Keratinocyte (primary cell): ENCODE measurements around the gene MPPED1. TPM values are rescaled to one million over a fixed set of nuclear protein-coding genes. Genes with fewer than 3 reads are reported as not detected.

ENCODE experiments used
- DNase-seq: peaks from one replicate; pipeline ENCODE4 v3.0.0-alpha.2; 2011; ENCODE audit warnings: low read depth, missing footprints, low spot score
- FAIRE-seq: peaks from 2 replicates; lab custom pipeline; 2011; peaks lifted over from hg19 to GRCh38; lab: Jason Lieb, UNC
- H2AFZ ChIP-seq: 2 replicates; pipeline ENCODE4 v1.6.0; 2012; ENCODE audit warnings: low read length, control low read depth, inconsistent platforms; ENCODE audit not compliant: control insufficient read depth
- H3K27ac ChIP-seq: 2 replicates; pipeline ENCODE4 v1.5.1; 2011; ENCODE audit warnings: low read length; ENCODE audit not compliant: control insufficient read depth, insufficient read depth
- H3K27me3 ChIP-seq: 3 replicates; pipeline ENCODE4 v1.6.0; 2011; ENCODE audit warnings: low read length; ENCODE audit not compliant: control insufficient read depth, insufficient read depth; ENCODE audit errors: extremely low read depth
- H3K36me3 ChIP-seq, 2 experiments: 2 replicates in 1 of 2; 3 replicates in 1 of 2; pipeline ENCODE4 v1.5.1; 2011; ENCODE audit warnings: low read length in 2 of 2, mild to moderate bottlenecking in 1 of 2; ENCODE audit not compliant: control insufficient read depth in 2 of 2, insufficient read depth in 2 of 2; ENCODE audit errors: extremely low read depth in 1 of 2
- H3K4me1 ChIP-seq: 3 replicates; pipeline ENCODE4 v1.5.1; 2011; ENCODE audit warnings: low read length; ENCODE audit not compliant: control insufficient read depth, insufficient read depth; ENCODE audit errors: extremely low read depth
- H3K4me2 ChIP-seq: 3 replicates; pipeline ENCODE4 v1.6.0; 2011; ENCODE audit warnings: low read depth, low read length; ENCODE audit not compliant: control insufficient read depth, insufficient read depth; ENCODE audit errors: extremely low read depth
- H3K4me3 ChIP-seq, 3 experiments: fragments of 200-600 bp in 1 of 3; sonication (generic) in 1 of 3; 2 replicates in 2 of 3; 3 replicates in 1 of 3; pipeline ENCODE4 v1.5.1; 2011 to 2016; ENCODE audit warnings: low read length in 3 of 3, mild to moderate bottlenecking in 3 of 3, control low read depth in 2 of 3, inconsistent platforms in 1 of 3, low read depth in 1 of 3, mixed read lengths in 1 of 3, mixed run types in 1 of 3, moderate library complexity in 1 of 3; ENCODE audit not compliant: control insufficient read depth in 2 of 3, insufficient read depth in 2 of 3; ENCODE audit errors: extremely low read depth in 1 of 3
- H3K79me2 ChIP-seq: 2 replicates; pipeline ENCODE4 v1.6.0; 2012; ENCODE audit warnings: low read length; ENCODE audit not compliant: control insufficient read depth, insufficient read depth
- H3K9ac ChIP-seq: 3 replicates; pipeline ENCODE4 v1.6.0; 2011; ENCODE audit warnings: low read length; ENCODE audit not compliant: control insufficient read depth, insufficient read depth; ENCODE audit errors: extremely low read depth
- H3K9me1 ChIP-seq: 3 replicates; pipeline ENCODE4 v1.6.0; 2011; ENCODE audit warnings: low read length; ENCODE audit not compliant: control insufficient read depth, insufficient read depth; ENCODE audit errors: extremely low read depth
- H3K9me3 ChIP-seq: 2 replicates; pipeline ENCODE4 v1.5.1; 2012; ENCODE audit warnings: low read depth, low read length; ENCODE audit not compliant: control insufficient read depth
- H4K20me1 ChIP-seq: 3 replicates; pipeline ENCODE4 v1.6.0; 2011; ENCODE audit warnings: low read length; ENCODE audit not compliant: control insufficient read depth, insufficient read depth; ENCODE audit errors: extremely low read depth
- EZH2 ChIP-seq: IDR thresholded peaks from one replicate; pipeline ENCODE4 v1.6.1; 2012; ENCODE audit warnings: inconsistent platforms, mild to moderate bottlenecking, low read length, moderate library complexity
- dilution Hi-C: fragments of 300-500 bp; cut with MboI; formaldehyde crosslinking; loops from one replicate; pipeline ENCODE4 v1.7.0; 2020; ENCODE audit warnings: low sequenced_read_pairs; ENCODE audit not compliant: extremely low pct_ligation_motif_present
- polyA plus RNA-seq, 5 experiments: library from polyadenylated mRNA; depleted of rRNA in 3 of 5; stranded (reverse) in 3 of 5; stranded (forward) in 1 of 5; unstranded in 1 of 5; fragments of >200 nt; gene quantifications; 1 replicate in 1 of 5; 2 replicates in 3 of 5; 3 replicates in 1 of 5; pipeline versions ENCODE4 v1.2.1 to v1.2.3, GENCODE V29; 2011 to 2012; ENCODE audit warnings: missing spikeins in 2 of 5, low read depth in 1 of 5, low replicate concordance in 1 of 5
- TF ChIP-seq, protein P1 (sequence below), 3 experiments: IDR thresholded peaks in 1 of 3; conservative IDR thresholded peaks in 1 of 3; optimal IDR thresholded peaks in 1 of 3; 2 replicates in 2 of 3; 3 replicates in 1 of 3; pipeline versions ENCODE3 to v1.5.1; 2011; ENCODE audit warnings: low read length in 3 of 3, mild to moderate bottlenecking in 3 of 3, moderate library complexity in 2 of 3, control low read depth in 1 of 3, inconsistent platforms in 1 of 3; ENCODE audit not compliant: insufficient read depth in 2 of 3; ENCODE audit errors: extremely low read depth in 1 of 3

MPPED1 gene
- polyA plus RNA-seq, 1 donor (not counting 4 experiments of a cell fraction or from before 2014, with no cell fraction given): not detected

DNA sequence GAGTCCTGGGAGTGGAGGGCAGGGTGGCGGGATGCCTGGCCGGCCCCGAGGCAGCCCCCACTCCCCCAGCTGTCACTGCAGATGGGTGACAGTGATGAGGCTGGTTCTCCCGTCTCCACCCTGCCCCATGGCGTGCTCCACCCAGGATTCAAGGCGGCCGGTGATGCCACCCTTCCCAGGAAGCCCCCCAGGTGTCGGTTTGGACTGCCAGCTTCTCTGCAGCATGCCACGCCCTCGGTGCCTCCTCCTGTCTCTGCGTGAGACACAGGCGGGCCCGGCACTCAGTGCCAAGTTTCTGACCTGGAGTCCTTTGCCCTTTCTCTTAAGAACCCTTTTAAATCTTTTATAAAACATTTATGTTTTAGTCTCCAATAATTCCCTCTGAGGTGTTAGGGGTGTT, 71.5 kb downstream of the MPPED1 start:
- H4K20me1 ChIP-seq: no peaks in the 10 kb centered on the region
- dilution Hi-C loops: no loop called here
- FAIRE-seq (no peak), DNase-seq (no peak)
- no peaks in the 10 kb centered on the region for H3K27me3 ChIP-seq
- no peaks in the 10 kb centered on the region for H3K79me2 ChIP-seq
- H3K27ac ChIP-seq: no peak overlapping the region
- H3K4me1 ChIP-seq: no peaks in the 10 kb centered on the region
- H3K9ac ChIP-seq: no peak overlapping the region
- TF ChIP-seq EZH2: no peak
- TF ChIP-seq, protein P1, sequence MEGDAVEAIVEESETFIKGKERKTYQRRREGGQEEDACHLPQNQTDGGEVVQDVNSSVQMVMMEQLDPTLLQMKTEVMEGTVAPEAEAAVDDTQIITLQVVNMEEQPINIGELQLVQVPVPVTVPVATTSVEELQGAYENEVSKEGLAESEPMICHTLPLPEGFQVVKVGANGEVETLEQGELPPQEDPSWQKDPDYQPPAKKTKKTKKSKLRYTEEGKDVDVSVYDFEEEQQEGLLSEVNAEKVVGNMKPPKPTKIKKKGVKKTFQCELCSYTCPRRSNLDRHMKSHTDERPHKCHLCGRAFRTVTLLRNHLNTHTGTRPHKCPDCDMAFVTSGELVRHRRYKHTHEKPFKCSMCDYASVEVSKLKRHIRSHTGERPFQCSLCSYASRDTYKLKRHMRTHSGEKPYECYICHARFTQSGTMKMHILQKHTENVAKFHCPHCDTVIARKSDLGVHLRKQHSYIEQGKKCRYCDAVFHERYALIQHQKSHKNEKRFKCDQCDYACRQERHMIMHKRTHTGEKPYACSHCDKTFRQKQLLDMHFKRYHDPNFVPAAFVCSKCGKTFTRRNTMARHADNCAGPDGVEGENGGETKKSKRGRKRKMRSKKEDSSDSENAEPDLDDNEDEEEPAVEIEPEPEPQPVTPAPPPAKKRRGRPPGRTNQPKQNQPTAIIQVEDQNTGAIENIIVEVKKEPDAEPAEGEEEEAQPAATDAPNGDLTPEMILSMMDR (optimal IDR thresholded peaks at IDR 0.05 in 1 of 3, IDR thresholded peaks at IDR 0.05 in 1 of 3, conservative IDR thresholded peaks at IDR 0.05 in 1 of 3; ENCODE audit: extremely low read depth in 1 of 3, insufficient read depth in 2 of 3, low read length in 3 of 3): no peak
- no peak overlapping the region for H3K4me2 ChIP-seq
- no peaks in the 10 kb centered on the region for H3K36me3 ChIP-seq
- H3K4me3 ChIP-seq: no peak overlapping the region
- no peaks in the 10 kb centered on the region for H3K9me3 ChIP-seq
- no peak overlapping the region for H2AFZ ChIP-seq
- no peaks in the 10 kb centered on the region for H3K9me1 ChIP-seq

DNA sequence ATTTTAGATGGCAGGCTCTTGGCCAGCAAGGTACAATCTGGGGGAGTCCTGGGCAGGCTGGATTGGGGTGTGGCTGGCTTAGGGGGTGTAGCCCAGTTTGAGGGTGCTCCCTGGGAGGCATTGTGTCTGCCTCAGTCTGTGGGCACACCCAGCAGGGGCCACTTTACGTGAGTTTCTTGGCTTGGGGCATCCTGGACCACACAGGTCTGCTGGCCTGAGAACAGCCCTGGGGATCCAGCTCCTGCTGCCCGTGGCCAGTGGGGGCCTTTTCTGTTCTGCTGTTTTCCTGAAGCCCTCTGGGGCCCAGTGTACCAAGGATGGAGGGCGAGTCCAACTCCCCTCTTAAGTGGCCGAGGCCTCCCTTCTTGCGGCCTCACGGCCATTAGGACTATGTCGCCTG, 71.9 kb downstream of the MPPED1 start:
- no peak for FAIRE-seq
- Histone ChIP-seq H3K9me3 (no peaks in the 10 kb centered on the region), H3K36me3 (no peaks in the 10 kb centered on the region), H3K27ac (no peak overlapping the region), H2AFZ (no peak overlapping the region), H3K4me3 (no peak overlapping the region), H3K4me2 (no peak overlapping the region), H3K9ac (no peak overlapping the region), H3K79me2 (no peaks in the 10 kb centered on the region), H3K27me3 (no peaks in the 10 kb centered on the region), H3K9me1 (no peaks in the 10 kb centered on the region), H3K4me1 (no peaks in the 10 kb centered on the region), H4K20me1 (no peaks in the 10 kb centered on the region)
- no peak for DNase-seq
- TF ChIP-seq EZH2: no peak
- TF ChIP-seq, protein P1 (optimal IDR thresholded peaks at IDR 0.05 in 1 of 3, IDR thresholded peaks at IDR 0.05 in 1 of 3, conservative IDR thresholded peaks at IDR 0.05 in 1 of 3; ENCODE audit: extremely low read depth in 1 of 3, insufficient read depth in 2 of 3, low read length in 3 of 3): no peak
- dilution Hi-C loops: no loop called here
